ENCODE results near the gene PVRIG. TPM values are rescaled to one million over a fixed set of nuclear protein-coding genes. Genes with fewer than 3 reads are reported as not detected.

The PVRIG gene
- total RNA-seq, 1 experiment from 2014 or later: 0.55 TPM

DNA sequence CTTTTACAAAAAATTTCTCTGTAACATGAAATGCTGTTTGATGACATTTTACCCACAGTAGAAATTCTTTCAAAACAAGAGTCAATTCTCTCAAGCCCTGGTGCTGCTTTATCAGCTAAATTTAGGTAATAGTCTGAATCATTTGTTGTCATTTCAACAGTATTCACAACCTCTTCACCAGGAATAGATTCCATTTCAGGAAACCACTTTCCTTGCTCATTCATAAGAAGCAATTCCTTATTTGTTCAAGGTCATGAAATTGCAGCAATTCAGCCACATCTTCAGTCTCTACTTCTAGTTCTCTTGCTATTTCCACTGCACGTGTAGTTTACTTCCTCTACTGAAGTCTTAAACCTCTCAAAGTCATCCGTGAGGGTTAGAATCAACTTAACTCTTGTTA is 28.0 kb upstream of the PVRIG start:
- no peak overlapping the region for H3K4me3 Mint-ChIP-seq

More for the DNA sequence above, 28.0 kb upstream of the PVRIG start:
- H3K27me3 Mint-ChIP-seq (ENCODE audit: low read depth): peaks cover 23% of the 10 kb centered on the region
- DNase-seq (ENCODE audit: low spot score) (no peak), ATAC-seq (no peak)
- H3K27ac Mint-ChIP-seq: no peak overlapping the region
- TF ChIP-seq AR (CRISPR knock-in tag; IDR thresholded peaks at IDR 0.05) (no peak), CREM (CRISPR knock-in tag; IDR thresholded peaks at IDR 0.05) (no peak), ETV6 (CRISPR knock-in tag; IDR thresholded peaks at IDR 0.05) (no peak), NFE2L1 (CRISPR knock-in tag; IDR thresholded peaks at IDR 0.05) (no peak), JAZF1 (CRISPR knock-in tag; IDR thresholded peaks at IDR 0.05) (no peak), GRHL2 (CRISPR knock-in tag; IDR thresholded peaks at IDR 0.05; ENCODE audit: insufficient replicate concordance, severe bottlenecking) (no peak), NR3C1 (CRISPR knock-in tag; conservative IDR thresholded peaks at IDR 0.05; ENCODE audit: low read depth) (no peak), HMGXB4 (CRISPR knock-in tag; IDR thresholded peaks at IDR 0.05) (no peak), JUN (CRISPR knock-in tag; IDR thresholded peaks at IDR 0.05) (no peak), TCF7 (CRISPR knock-in tag; IDR thresholded peaks at IDR 0.05; ENCODE audit: low read depth) (no peak), HMGA2 (CRISPR knock-in tag; IDR thresholded peaks at IDR 0.05) (no peak), ESRRA (CRISPR knock-in tag; IDR thresholded peaks at IDR 0.05; ENCODE audit: borderline replicate concordance) (no peak), SP1 (CRISPR knock-in tag; conservative IDR thresholded peaks at IDR 0.05) (no peak), FOXP1 (CRISPR knock-in tag; IDR thresholded peaks at IDR 0.05; ENCODE audit: borderline replicate concordance) (no peak), ZNF396 (CRISPR knock-in tag; IDR thresholded peaks at IDR 0.05; ENCODE audit: borderline replicate concordance) (no peak), ZNF423 (CRISPR knock-in tag; IDR thresholded peaks at IDR 0.05) (no peak)
- TF ChIP-seq, protein P1, sequence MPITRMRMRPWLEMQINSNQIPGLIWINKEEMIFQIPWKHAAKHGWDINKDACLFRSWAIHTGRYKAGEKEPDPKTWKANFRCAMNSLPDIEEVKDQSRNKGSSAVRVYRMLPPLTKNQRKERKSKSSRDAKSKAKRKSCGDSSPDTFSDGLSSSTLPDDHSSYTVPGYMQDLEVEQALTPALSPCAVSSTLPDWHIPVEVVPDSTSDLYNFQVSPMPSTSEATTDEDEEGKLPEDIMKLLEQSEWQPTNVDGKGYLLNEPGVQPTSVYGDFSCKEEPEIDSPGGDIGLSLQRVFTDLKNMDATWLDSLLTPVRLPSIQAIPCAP (CRISPR knock-in tag; IDR thresholded peaks at IDR 0.05): no peak
- TF ChIP-seq, protein P2, sequence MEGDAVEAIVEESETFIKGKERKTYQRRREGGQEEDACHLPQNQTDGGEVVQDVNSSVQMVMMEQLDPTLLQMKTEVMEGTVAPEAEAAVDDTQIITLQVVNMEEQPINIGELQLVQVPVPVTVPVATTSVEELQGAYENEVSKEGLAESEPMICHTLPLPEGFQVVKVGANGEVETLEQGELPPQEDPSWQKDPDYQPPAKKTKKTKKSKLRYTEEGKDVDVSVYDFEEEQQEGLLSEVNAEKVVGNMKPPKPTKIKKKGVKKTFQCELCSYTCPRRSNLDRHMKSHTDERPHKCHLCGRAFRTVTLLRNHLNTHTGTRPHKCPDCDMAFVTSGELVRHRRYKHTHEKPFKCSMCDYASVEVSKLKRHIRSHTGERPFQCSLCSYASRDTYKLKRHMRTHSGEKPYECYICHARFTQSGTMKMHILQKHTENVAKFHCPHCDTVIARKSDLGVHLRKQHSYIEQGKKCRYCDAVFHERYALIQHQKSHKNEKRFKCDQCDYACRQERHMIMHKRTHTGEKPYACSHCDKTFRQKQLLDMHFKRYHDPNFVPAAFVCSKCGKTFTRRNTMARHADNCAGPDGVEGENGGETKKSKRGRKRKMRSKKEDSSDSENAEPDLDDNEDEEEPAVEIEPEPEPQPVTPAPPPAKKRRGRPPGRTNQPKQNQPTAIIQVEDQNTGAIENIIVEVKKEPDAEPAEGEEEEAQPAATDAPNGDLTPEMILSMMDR (IDR thresholded peaks at IDR 0.05): no peak
- TF ChIP-seq, protein P3, sequence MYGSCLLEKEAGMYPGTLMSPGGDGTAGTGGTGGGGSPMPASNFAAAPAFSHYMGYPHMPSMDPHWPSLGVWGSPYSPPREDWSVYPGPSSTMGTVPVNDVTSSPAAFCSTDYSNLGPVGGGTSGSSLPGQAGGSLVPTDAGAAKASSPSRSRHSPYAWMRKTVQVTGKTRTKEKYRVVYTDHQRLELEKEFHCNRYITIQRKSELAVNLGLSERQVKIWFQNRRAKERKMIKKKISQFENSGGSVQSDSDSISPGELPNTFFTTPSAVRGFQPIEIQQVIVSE (CRISPR knock-in tag; IDR thresholded peaks at IDR 0.05; ENCODE audit: borderline replicate concordance): no peak
- TF ChIP-seq, protein P4, sequence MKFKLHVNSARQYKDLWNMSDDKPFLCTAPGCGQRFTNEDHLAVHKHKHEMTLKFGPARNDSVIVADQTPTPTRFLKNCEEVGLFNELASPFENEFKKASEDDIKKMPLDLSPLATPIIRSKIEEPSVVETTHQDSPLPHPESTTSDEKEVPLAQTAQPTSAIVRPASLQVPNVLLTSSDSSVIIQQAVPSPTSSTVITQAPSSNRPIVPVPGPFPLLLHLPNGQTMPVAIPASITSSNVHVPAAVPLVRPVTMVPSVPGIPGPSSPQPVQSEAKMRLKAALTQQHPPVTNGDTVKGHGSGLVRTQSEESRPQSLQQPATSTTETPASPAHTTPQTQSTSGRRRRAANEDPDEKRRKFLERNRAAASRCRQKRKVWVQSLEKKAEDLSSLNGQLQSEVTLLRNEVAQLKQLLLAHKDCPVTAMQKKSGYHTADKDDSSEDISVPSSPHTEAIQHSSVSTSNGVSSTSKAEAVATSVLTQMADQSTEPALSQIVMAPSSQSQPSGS (CRISPR knock-in tag; IDR thresholded peaks at IDR 0.05; ENCODE audit: borderline replicate concordance, low read depth): no peak
- H3K36me3 Mint-ChIP-seq: no peaks in the 10 kb centered on the region
- CTCF ChIA-PET: no interaction called here
- POLR2A ChIA-PET: no interaction called here
- H3K4me1 Mint-ChIP-seq: no peaks in the 10 kb centered on the region
- H3K9me3 Mint-ChIP-seq: no peaks in the 10 kb centered on the region

Data from WTC11 (cell line).